GM18502 (cell line): ENCODE results near the gene SOX15.

Experiments used
- ATAC-seq: cut with Tn5 transposase; IDR thresholded peaks from one replicate; pipeline ENCODE4 v1.9.1; 2021; ENCODE audit warnings: mild to moderate bottlenecking; ENCODE audit not compliant: unreplicated experiment, poor library complexity

SOX15 gene

DNA sequence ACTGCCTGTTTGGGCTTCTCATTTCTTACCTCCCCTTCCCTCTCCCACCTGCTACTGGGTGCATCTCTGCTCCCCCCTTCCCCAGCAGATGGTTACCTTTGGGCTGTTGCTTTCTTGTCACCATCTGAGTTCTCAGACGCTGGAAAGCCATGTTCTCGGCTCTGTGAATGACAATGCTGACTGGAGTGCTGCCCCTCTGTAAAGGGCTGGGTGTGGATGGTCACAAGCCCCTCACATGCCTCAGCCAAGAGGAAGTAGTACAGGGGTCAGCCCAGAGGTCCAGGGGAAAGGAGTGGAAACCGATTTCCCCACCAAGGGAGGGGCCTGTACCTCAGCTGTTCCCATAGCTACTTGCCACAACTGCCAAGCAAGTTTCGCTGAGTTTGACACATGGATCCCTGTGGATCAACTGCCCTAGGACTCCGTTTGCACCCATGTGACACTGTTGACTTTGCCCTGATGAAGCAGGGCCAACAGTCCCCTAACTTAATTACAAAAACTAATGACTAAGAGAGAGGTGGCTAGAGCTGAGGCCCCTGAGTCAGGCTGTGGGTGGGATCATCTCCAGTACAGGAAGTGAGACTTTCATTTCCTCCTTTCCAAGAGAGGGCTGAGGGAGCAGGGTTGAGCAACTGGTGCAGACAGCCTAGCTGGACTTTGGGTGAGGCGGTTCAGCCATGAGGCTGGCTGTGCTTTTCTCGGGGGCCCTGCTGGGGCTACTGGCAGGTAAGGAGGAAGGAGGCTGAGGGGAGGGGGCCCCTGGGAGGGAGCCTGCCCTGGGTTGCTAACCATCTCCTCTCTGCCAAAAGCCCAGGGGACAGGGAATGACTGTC is 10.7 kb downstream of the SOX15 start, which contains the start of gene CD68:
TSS of gene CD68 (plus strand) at position 638 of the 833 bp plus-strand sequence. CDS start at position 678, 40 bp downstream.
- ATAC-seq, result no peak

DNA sequence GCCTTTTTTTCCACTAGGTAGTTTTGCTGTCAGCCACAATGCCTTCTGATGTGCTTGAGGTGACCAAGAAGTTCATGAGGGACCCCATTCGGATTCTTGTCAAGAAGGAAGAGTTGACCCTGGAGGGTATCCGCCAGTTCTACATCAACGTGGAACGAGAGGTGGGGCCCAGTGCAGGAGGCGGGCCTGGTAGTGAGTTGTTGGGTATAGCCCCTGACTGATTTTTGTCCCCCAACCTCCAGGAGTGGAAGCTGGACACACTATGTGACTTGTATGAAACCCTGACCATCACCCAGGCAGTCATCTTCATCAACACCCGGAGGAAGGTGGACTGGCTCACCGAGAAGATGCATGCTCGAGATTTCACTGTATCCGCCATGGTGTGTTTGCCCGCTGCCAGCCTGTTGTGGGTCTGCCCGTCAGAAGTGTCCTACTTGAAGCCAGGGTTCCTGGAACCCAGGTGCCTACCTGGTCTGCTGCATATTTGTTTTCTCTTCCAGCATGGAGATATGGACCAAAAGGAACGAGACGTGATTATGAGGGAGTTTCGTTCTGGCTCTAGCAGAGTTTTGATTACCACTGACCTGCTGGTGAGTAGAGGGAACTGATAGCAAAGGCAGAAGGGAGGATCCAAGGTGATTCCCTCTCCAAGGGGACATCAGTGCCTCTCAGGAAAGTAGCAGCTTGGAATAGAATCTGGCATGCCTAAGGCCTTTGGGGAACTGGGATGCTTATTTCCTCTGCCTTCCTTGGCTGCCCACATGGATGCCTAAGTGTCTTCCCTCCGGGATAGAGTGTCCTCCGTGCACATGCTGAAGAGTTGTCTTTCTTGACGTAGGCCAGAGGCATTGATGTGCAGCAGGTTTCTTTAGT is 12.3 kb downstream of the SOX15 start:
- no peak for ATAC-seq

DNA sequence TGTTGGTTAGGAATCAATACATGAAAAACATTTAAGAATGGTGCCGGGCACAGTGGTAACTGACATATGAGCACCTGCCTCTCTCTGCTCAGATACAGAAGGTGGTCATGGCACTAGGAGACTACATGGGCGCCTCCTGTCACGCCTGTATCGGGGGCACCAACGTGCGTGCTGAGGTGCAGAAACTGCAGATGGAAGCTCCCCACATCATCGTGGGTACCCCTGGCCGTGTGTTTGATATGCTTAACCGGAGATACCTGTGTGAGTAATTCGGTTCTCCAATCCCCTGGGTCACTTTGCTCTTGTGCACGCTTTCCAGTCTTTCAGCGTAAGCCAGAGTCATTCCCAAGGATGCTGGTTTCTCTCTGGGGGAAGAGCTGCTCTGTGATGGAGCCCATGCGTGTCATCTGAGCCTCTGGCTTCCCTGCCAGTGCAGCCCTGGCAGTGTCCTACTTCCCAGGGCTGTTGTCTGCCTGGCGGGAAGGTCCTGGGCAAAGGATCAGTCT is 13.4 kb downstream of the SOX15 start:
- ATAC-seq, result no peak

DNA sequence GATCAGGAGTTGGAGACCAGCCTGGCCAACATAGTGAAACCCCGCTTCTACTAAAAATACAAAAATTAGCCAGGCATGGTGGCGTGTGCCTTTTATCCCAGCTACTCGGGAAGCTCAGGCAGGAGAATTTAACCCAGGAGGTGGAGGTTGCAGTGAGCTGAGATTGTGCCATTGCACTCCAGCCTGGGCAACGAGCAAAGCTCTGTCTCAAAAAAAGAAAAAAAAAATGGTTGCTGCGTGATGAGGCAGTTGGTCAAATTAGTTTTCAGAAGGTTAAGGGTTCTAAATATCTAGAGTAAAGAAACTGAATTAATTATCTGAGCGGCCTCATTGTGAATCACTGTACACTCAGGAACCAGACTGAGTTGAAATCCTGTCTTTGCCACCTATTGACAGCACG is 13.9 kb downstream of the SOX15 start:
- no peak for ATAC-seq

- no peak for ATAC-seq
These were observed 14.4 kb downstream of the SOX15 start for GRCh38 chr17:7575481-7575883.

GRCh38 chr17:7574176-7574953 is 15.5 kb downstream of the SOX15 start:
- no peak for ATAC-seq

DNA sequence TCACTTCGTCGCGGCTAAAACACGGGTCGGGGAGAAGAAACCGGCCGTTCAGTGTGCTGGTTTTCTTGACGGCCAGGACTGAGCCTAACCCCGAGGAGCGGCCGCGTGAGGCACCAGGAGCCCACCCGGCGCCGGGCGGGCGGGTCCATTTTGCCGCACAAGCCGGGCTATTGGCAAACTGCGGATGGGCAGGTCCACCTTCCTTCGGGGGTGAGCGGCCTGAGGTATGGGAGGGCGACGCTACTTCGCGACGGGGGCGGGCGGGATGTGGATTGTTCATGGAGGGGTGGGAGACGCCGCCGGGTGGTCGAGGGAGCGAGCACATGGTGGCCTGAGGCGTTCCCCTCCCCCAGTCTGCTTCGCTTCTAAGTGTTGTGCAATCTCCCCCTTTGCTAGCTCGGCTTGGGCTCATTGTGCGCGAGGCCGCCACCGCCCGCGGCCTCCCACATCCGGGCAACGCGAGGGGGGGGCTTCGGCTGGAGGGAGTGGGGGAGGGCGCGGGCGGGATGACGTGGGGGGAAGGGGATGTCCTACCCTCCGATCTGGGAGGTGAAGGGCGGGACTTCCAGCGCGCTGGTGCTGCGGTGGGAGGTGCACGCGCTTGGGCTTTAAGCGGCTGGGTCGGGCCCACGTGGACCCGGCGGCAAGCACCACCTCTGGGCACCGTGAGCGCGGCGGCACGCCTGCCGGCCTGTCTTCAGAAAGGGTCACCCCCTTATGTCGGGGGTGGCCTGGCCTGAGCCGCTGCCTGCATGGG is 16.4 kb downstream of the SOX15 start:
- no peak for ATAC-seq

DNA sequence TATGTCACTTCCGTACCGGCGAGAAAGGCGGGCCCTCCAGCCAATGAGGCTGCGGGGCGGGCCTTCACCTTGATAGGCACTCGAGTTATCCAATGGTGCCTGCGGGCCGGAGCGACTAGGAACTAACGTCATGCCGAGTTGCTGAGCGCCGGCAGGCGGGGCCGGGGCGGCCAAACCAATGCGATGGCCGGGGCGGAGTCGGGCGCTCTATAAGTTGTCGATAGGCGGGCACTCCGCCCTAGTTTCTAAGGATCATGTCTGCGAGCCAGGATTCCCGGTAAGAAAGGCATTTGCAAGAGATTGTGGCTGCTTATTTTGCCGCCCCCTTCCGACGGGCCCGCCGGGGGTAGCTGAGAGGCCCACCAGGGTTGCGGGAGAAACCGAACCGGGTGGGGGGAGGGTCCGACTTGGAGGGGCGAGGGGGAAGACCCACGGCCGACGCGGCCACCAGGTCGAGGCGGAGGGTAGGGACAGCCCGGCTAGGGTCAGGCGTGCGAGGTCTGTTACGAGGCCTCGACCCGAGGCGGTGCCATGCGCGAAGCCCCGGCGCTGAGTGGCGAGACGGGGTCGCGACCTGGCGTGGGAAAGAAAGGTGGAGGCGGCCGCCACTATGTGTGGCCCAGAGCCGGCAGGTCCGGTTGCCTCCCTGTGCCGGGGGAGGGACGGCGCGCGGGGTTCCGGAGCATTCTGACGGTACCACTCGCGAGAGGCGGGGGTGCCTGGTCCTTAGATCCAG is 17.1 kb downstream of the SOX15 start:
- peak; percentile 7 for ATAC-seq

DNA sequence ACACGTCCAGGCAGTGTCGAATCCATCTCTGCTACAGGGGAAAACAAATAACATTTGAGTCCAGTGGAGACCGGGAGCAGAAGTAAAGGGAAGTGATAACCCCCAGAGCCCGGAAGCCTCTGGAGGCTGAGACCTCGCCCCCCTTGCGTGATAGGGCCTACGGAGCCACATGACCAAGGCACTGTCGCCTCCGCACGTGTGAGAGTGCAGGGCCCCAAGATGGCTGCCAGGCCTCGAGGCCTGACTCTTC is 17.6 kb downstream of the SOX15 start:
- peak; percentile 88 for ATAC-seq

- ATAC-seq, result no peak
These were observed 19.5 kb downstream of the SOX15 start for GRCh38 chr17:7570351-7570750.

GRCh38 chr17:7569571-7569970 is 20.3 kb downstream of the SOX15 start:
- ATAC-seq, result no peak

GRCh38 chr17:7563115-7563869 is 26.6 kb downstream of the SOX15 start:
- no peak for ATAC-seq

- ATAC-seq, result peak; percentile 3
These were observed 27.7 kb downstream of the SOX15 start for GRCh38 chr17:7562208-7562605.

DNA sequence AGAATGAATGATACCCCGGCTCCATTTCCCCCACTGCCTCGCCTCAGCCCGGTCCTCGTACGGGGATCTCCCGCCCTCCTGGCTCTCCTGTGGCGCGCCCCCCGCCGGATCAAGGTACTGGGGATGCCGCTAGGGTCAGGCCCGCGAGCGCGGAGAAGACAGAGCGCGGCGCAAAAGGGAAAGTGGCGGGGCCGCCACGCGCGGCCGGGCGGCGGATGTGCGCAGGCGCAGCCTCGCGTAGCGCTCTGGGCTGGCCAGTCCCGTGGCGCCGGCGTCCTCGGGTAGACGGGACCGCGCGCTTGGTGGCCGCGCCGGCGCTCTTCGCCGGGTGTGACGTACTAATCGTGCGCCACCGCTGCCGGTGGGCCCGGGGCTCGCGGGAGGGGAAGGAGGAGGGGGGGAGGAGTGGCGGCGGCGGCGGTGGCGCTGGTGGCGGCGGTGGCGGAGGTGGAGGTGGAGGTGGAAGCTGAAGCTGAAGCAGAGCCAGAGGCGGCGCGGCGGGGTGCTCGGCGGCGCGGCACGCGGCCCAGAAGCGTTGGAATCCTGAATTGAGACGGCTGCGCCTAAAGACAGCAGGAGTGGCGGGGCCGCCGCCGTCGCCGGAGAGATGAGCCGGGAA is 28.2 kb downstream of the SOX15 start, which contains the start of gene SENP3:
TSS of gene SENP3 (plus strand) at position 331 of the 619 bp plus-strand sequence. CDS start 1,158 bp downstream, outside the sequence.
- ATAC-seq, result peak; percentile 68

- peak; percentile 41 for ATAC-seq
These were observed 28.8 kb downstream of the SOX15 start for GRCh38 chr17:7561028-7561575.

- ATAC-seq, result no peak
These were observed 29.5 kb downstream of the SOX15 start for GRCh38 chr17:7560172-7561027.
